ENCODE measurements around the gene CA6.

GRCh38 chr1:8910914-8911313 is 34.8 kb upstream of the CA6 start:
- TF ChIP-seq CTCF (IDR thresholded peaks at IDR 0.05) (no peak), POLR2A (IDR thresholded peaks at IDR 0.05) (no peak)
